Loucy (cell line): ENCODE data around the gene DNAAF8.

ENCODE experiments used
- CTCF ChIP-seq: fragments of 200-600 bp; sonication (generic); conservative IDR thresholded peaks from 2 replicates; pipeline ENCODE4 v1.5.1; 2014; ENCODE audit warnings: mild to moderate bottlenecking, antibody characterized with exemption, low read length
- EZH2phosphoT487 ChIP-seq: fragments of 200-600 bp; IDR thresholded peaks from 2 replicates; pipeline ENCODE4 v1.6.1; 2018; ENCODE audit warnings: antibody characterized with exemption, mild to moderate bottlenecking, moderate library complexity, borderline replicate concordance

- no peak for TF ChIP-seq CTCF
- no peak for TF ChIP-seq EZH2phosphoT487
Measured at GRCh38 chr16:4792951-4793513, 58.7 kb downstream of the DNAAF8 start.
